NCI-H146 treated with DMSO at 0.1 percent for 48 hours (cell line): Measurements from ENCODE around the gene SGTA.
"Not testable (repeated sequence)": the region's sequence is repeated elsewhere in the genome, so short reads cannot be mapped to it uniquely, and the experiment has no call there.

Source experiments
- DNase-seq: peaks from one replicate; lab custom pipeline; 2025; ENCODE audit not compliant: unreplicated experiment; lab: John Stamatoyannopoulos, UW

SGTA gene

GRCh38 chr19:2715470-2716274 lies 67.4 kb downstream of the SGTA start:
- no peak for DNase-seq

- no peak for DNase-seq
Measured at GRCh38 chr19:2714531-2715269, 68.4 kb downstream of the SGTA start.

- not testable (repeated sequence) for DNase-seq
Measured at GRCh38 chr19:2714102-2714501, 69.0 kb downstream of the SGTA start.

GRCh38 chr19:2713170-2713569 lies 69.9 kb downstream of the SGTA start:
- not testable (repeated sequence) for DNase-seq

- no peak for DNase-seq
Measured at GRCh38 chr19:2711875-2712205, 71.2 kb downstream of the SGTA start.

- no peak for DNase-seq
Measured at GRCh38 chr19:2711172-2711874, 71.8 kb downstream of the SGTA start.

GRCh38 chr19:2706251-2706650 lies 76.8 kb downstream of the SGTA start:
- no peak for DNase-seq
